Esophagus squamous epithelium (tissue), 5 donors: ENCODE data around the gene TTC27. TPM values are rescaled to one million over a fixed set of nuclear protein-coding genes. Genes with fewer than 3 reads are reported as not detected.

Experiments
- DNase-seq: peaks from one replicate; lab custom pipeline; 2025; lab: John Stamatoyannopoulos, UW
- H3K27ac ChIP-seq, 4 donors: fragments of 200-600 bp; sonication (generic); one replicate each; pipeline ENCODE4 v1.5.1; 2016 to 2019; ENCODE audit warnings: mild to moderate bottlenecking in 1 of 4
- H3K27me3 ChIP-seq, 4 donors: fragments of 200-600 bp; sonication (generic); 1 replicate in 3 of 4; 2 replicates in 1 of 4; pipeline versions ENCODE4 v1.5.1 to v1.6.0; 2017 to 2021; ENCODE audit warnings: antibody characterized with exemption in 1 of 4
- H3K36me3 ChIP-seq, 3 donors: fragments of 200-600 bp; sonication (generic); one replicate each; pipeline ENCODE4 v1.5.1; 2016 to 2019
- H3K4me1 ChIP-seq, 3 donors: fragments of 200-600 bp; sonication (generic); one replicate each; pipeline ENCODE4 v1.5.1; 2017 to 2019
- H3K4me3 ChIP-seq, 4 donors: fragments of 200-600 bp; sonication (generic); 1 replicate in 3 of 4; 2 replicates in 1 of 4; pipeline ENCODE4 v1.5.1; 2016 to 2019; ENCODE audit warnings: mild to moderate bottlenecking in 2 of 4, moderate library complexity in 1 of 4
- H3K9me3 ChIP-seq, 3 donors: fragments of 200-600 bp; sonication (generic); one replicate each; pipeline ENCODE4 v1.5.1; 2016 to 2019
- POLR2A ChIP-seq, 4 donors: fragments of 450-650 bp; IDR thresholded peaks; one replicate each; pipeline ENCODE4 v1.6.1; 2017; ENCODE audit warnings: antibody characterized with exemption in 4 of 4, mild to moderate bottlenecking in 4 of 4, moderate library complexity in 3 of 4
- WGBS, 2 donors: methylation state at CpG; one replicate each; pipeline ENCODE4 v1.1.5; 2018; 5-methylcytosine and 5-hydroxymethylcytosine counted together
- intact Hi-C: fragments of 100-400 bp; cut with DNase I; formaldehyde crosslinking; loops from one replicate; pipeline ENCODE4 v1.15.0; 2022
- total RNA-seq, 4 donors: library from RNA; depleted of rRNA; stranded (reverse); fragments of >200 nt; gene quantifications; one replicate each; pipeline ENCODE4 v1.1.0, GENCODE V29; 2016
- TF ChIP-seq, protein P1 (sequence below), 6 experiments: fragments of 450-650 bp in 4 of 6; fragments of 200-600 bp in 2 of 6; sonication (generic) in 2 of 6; IDR thresholded peaks; one replicate each; pipeline ENCODE4 v1.5.1; 2016 to 2019; ENCODE audit warnings: antibody characterized with exemption in 6 of 6, mild to moderate bottlenecking in 4 of 6, moderate library complexity in 4 of 6
- donor health status: DM: yes; HTN: yes; CAD: no.

Gene TTC27
- total RNA-seq, 4 donors from 2014 or later: 9.2 to 18.4 (median 16.6) TPM

DNA sequence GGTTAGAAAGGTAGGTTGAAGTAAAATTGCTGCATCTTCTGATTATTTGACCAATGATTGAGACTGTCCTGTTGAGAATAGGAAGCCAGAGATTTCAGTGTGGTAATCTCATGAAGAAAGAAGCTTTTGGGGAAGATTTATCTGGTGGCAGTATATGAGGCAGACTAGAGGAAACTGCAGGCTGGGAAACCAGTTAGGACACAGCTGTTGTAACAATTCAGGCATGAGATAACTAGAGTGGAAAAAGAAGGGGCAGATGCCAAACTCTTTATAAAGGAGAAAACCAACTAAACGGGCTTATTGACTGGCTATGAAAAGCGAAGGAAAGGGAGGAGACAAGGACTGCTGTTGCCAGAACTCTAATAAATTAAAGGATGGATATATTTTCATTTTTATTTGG, 155.6 kb downstream of the TTC27 start:
- Histone ChIP-seq H3K27ac (no peak overlapping the region), H3K9me3 (peaks cover 0 to 12% (median 4%) of the 10 kb centered on the region in 3 donors), H3K4me3 (no peak overlapping the region), H3K4me1 (no peaks in the 10 kb centered on the region), H3K36me3 (peaks cover 0 to 81% (median 0%) of the 10 kb centered on the region in 3 donors), H3K27me3 (no peaks in the 10 kb centered on the region)
- WGBS, 2 donors: 76% methylated on average over 2 of the region's 2 CpGs
- TF ChIP-seq, protein P1, sequence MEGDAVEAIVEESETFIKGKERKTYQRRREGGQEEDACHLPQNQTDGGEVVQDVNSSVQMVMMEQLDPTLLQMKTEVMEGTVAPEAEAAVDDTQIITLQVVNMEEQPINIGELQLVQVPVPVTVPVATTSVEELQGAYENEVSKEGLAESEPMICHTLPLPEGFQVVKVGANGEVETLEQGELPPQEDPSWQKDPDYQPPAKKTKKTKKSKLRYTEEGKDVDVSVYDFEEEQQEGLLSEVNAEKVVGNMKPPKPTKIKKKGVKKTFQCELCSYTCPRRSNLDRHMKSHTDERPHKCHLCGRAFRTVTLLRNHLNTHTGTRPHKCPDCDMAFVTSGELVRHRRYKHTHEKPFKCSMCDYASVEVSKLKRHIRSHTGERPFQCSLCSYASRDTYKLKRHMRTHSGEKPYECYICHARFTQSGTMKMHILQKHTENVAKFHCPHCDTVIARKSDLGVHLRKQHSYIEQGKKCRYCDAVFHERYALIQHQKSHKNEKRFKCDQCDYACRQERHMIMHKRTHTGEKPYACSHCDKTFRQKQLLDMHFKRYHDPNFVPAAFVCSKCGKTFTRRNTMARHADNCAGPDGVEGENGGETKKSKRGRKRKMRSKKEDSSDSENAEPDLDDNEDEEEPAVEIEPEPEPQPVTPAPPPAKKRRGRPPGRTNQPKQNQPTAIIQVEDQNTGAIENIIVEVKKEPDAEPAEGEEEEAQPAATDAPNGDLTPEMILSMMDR (IDR thresholded peaks at IDR 0.05): no peak
- no peak for TF ChIP-seq POLR2A (IDR thresholded peaks at IDR 0.05)
- no peak for DNase-seq
- intact Hi-C loops: no loop called here

DNA sequence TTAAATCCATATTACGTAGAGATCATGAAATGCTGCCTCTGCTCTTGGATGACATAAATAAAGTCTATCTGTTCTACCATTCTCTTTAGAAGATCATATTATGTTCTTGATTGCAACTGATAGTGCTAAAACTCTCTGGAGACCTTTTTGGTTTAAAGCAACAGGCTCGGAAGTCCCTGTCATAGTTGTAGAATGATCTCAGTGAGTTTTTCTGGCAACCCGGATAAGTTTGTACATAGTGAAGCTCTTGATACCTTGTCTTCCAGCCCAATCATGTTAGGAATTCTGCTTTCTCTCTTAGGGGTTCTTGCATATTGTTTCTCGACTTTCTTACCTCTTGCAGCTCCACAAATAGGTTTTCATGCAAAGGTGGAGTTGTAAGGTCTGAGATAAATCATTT, 156.1 kb downstream of the TTC27 start:
- Histone ChIP-seq H3K27ac (no peak overlapping the region), H3K36me3 (peaks cover 0 to 77% (median 0%) of the 10 kb centered on the region in 3 donors), H3K4me3 (no peak overlapping the region), H3K27me3 (no peaks in the 10 kb centered on the region), H3K9me3 (peaks cover 0 to 12% (median 4%) of the 10 kb centered on the region in 3 donors), H3K4me1 (no peaks in the 10 kb centered on the region)
- no peak for DNase-seq
- 78 to 82% methylated on average over 4 of the region's 4 CpGs for WGBS, 2 donors
- intact Hi-C loops: no loop called here
- no peak for TF ChIP-seq POLR2A (IDR thresholded peaks at IDR 0.05)

DNA sequence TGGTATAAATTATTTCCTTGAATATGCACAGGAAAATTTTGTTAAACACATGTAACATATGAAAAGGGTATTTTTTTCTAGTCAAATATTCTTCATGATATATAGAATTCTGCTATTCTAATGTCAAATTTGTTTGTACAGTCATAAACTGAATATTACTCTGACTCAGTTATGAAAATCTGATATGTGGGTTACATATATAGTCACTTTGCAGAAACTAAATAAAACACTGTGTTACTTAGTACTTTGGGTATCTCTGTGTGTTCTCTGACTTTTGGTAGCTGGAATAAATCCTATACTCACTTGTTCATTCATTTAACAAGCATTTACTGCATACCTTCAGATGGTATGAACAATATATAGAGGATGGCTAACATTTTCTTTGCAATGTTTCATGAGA, 159.4 kb downstream of the TTC27 start:
- H3K36me3 ChIP-seq: peaks cover 0 to 46% (median 0%) of the 10 kb centered on the region in 3 donors
- H3K27me3 ChIP-seq: no peaks in the 10 kb centered on the region
- TF ChIP-seq, protein P1 (IDR thresholded peaks at IDR 0.05): no peak
- TF ChIP-seq POLR2A (IDR thresholded peaks at IDR 0.05): no peak
- H3K27ac ChIP-seq: no peak overlapping the region
- intact Hi-C loops: no loop called here
- no peak for DNase-seq
- H3K9me3 ChIP-seq: no peaks in the 10 kb centered on the region
- H3K4me3 ChIP-seq: no peak overlapping the region
- H3K4me1 ChIP-seq: no peaks in the 10 kb centered on the region

DNA sequence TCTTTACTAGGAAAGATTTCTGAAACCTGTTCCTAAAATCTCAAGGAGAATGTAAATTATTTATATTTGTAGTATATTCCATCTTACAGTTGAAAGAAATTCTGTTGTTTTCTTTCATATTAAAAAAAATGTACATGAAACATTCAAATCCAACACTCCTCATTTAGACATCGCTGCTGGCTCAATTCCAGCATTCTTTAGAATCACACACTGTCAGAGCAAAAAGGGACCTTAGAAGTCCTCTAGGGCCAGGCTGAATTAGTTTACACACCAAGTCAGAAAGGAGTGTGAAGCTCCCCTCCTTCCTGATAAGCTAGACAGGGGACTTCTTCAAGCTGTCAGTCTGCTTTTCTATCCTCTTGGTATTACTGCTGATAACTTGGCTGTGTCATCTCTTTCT, 160.3 kb downstream of the TTC27 start:
- WGBS, 2 donors: 53% methylated on average over 1 of the region's 1 CpG
- peaks cover 0 to 51% (median 0%) of the 10 kb centered on the region in 3 donors for H3K36me3 ChIP-seq
- H3K9me3 ChIP-seq: no peaks in the 10 kb centered on the region
- H3K4me1 ChIP-seq: no peaks in the 10 kb centered on the region
- no peak for DNase-seq
- TF ChIP-seq POLR2A (IDR thresholded peaks at IDR 0.05): no peak
- TF ChIP-seq, protein P1 (IDR thresholded peaks at IDR 0.05): no peak
- no peak overlapping the region for H3K4me3 ChIP-seq
- no peak overlapping the region for H3K27ac ChIP-seq
- H3K27me3 ChIP-seq: no peaks in the 10 kb centered on the region
- intact Hi-C loops: no loop called here

DNA sequence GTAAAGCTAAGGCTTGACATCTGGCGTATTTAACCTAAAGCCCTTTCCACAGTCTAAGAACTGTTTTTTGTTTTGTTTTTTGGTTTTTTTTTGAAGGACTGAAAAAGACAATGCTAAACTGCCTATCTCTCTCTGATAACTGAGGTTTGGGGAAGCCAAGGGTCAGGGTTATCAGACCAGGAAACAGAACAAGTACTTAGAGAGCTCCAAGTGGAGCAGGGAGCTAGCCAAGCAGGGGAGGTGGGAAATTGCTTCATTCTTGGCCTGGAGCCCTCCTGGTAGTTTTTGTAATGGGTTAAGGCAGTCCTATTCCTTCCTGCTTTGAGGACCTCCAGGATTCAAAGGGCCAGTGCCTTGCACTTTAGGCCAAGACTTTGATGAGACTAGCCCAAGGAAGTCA, 164.6 kb downstream of the TTC27 start:
- Histone ChIP-seq H3K4me1 (no peaks in the 10 kb centered on the region), H3K9me3 (no peaks in the 10 kb centered on the region), H3K36me3 (peaks cover 0 to 13% (median 0%) of the 10 kb centered on the region in 3 donors), H3K27me3 (no peaks in the 10 kb centered on the region), H3K4me3 (no peak overlapping the region), H3K27ac (no peak overlapping the region)
- no peak for TF ChIP-seq POLR2A (IDR thresholded peaks at IDR 0.05)
- TF ChIP-seq, protein P1 (IDR thresholded peaks at IDR 0.05): no peak
- intact Hi-C loops: no loop called here
- WGBS, 2 donors: 92 to 100% methylated on average over 1 of the region's 1 CpG
- no peak for DNase-seq

DNA sequence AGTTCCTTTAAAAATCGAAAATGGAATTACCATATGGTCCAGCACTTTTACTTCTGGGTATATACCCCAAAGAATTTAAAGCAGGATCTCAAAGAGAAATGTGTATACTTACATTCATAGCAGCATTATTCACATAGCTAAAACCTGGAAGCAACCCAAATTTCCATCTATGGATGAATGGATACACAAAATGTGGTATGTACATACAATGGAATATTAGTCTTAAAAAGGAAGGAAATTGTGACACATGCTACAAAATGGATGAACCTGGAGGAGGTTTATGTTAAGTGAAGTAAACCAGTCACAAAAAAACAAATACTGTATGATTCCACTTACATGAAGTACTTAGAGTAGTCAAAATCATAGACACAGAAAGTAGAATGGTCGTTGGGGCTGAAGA, 171.0 kb downstream of the TTC27 start:
- H3K4me1 ChIP-seq: no peaks in the 10 kb centered on the region
- no peak overlapping the region for H3K27ac ChIP-seq
- H3K4me3 ChIP-seq: no peak overlapping the region
- DNase-seq: no peak
- no peaks in the 10 kb centered on the region for H3K27me3 ChIP-seq
- 84 to 91% methylated on average over 2 of the region's 2 CpGs for WGBS, 2 donors
- no peak for TF ChIP-seq POLR2A (IDR thresholded peaks at IDR 0.05)
- TF ChIP-seq, protein P1 (IDR thresholded peaks at IDR 0.05): no peak
- no peaks in the 10 kb centered on the region for H3K9me3 ChIP-seq
- H3K36me3 ChIP-seq: no peaks in the 10 kb centered on the region
- intact Hi-C loops: no loop called here
